CD4-positive, alpha-beta T cell (primary cell): ENCODE data around the gene TEX9. TPM values are rescaled to one million over a fixed set of nuclear protein-coding genes. Genes with fewer than 3 reads are reported as not detected.
"Not testable (repeated sequence)": the region's sequence is repeated elsewhere in the genome, so short reads cannot be mapped to it uniquely, and the experiment has no call there.

Source experiments
- ATAC-seq: fragments of 200-7000 bp; cut with Tn5 transposase; one replicate; pipeline ENCODE4 v1.10.0; 2022; ENCODE audit warnings: mild to moderate bottlenecking; ENCODE audit not compliant: poor library complexity
- CTCF ChIA-PET: fragments of 350-600 bp; sonication (Branson Sonifier 250); formaldehyde crosslinking; loops from one replicate; lab custom pipeline; 2021; ENCODE audit warnings: antibody characterized with exemption, inconsistent platforms; lab: Charles Lee
- POLR2A ChIA-PET: fragments of 350-600 bp; sonication (Branson Sonifier 250); formaldehyde crosslinking; loops from one replicate; lab custom pipeline; 2021; ENCODE audit warnings: antibody characterized with exemption, inconsistent platforms; lab: Charles Lee
- DNase-seq, 14 experiments: peaks; one replicate each; pipeline ENCODE4 v3.0.0-alpha.2; 2013 to 2020; ENCODE audit warnings: mixed read lengths in 2 of 14
- H3K27ac ChIP-seq, 2 donors: one replicate each; pipeline versions ENCODE4 v1.5.1 to v1.7.0; 2013; ENCODE audit warnings: low read length in 2 of 2, low read depth in 1 of 2, mild to moderate bottlenecking in 1 of 2
- H3K27me3 ChIP-seq, 2 experiments: 1 replicate in 1 of 2; 2 replicates in 1 of 2; pipeline versions ENCODE4 v1.6.1 to v1.7.0; 2013; ENCODE audit warnings: low read length in 2 of 2, control low read depth in 1 of 2, mild to moderate bottlenecking in 1 of 2, moderate library complexity in 1 of 2; ENCODE audit not compliant: insufficient read depth in 2 of 2, control insufficient read depth in 1 of 2
- H3K36me3 ChIP-seq: one replicate; pipeline ENCODE4 v1.6.1; 2013; ENCODE audit warnings: low read length, control low read depth; ENCODE audit not compliant: insufficient read depth
- H3K4me1 ChIP-seq: one replicate; pipeline ENCODE4 v1.6.1; 2013; ENCODE audit warnings: low read length, control low read depth; ENCODE audit not compliant: insufficient read depth
- H3K4me3 ChIP-seq: one replicate; pipeline ENCODE4 v1.5.1; 2013; ENCODE audit warnings: mild to moderate bottlenecking, low read length, moderate library complexity
- H3K9me3 ChIP-seq, 2 experiments: 1 replicate in 1 of 2; 2 replicates in 1 of 2; pipeline versions ENCODE4 v1.6.1 to v1.7.0; 2013; ENCODE audit warnings: low read length in 2 of 2, mild to moderate bottlenecking in 2 of 2, control low read depth in 1 of 2, moderate library complexity in 1 of 2; ENCODE audit not compliant: control insufficient read depth in 1 of 2, insufficient read depth in 1 of 2
- H3K27ac Mint-ChIP-seq: one replicate; pipeline ENCODE4 v1.8.0; 2020; ENCODE audit warnings: mixed read lengths
- H3K27me3 Mint-ChIP-seq: one replicate; pipeline ENCODE4 v1.8.0; 2021; ENCODE audit warnings: mixed read lengths
- H3K36me3 Mint-ChIP-seq: one replicate; pipeline ENCODE4 v1.8.0; 2021; ENCODE audit warnings: low read depth, mixed read lengths
- H3K4me1 Mint-ChIP-seq: one replicate; pipeline ENCODE4 v1.8.0; 2021; ENCODE audit warnings: low read depth, mixed read lengths
- H3K4me3 Mint-ChIP-seq: one replicate; pipeline ENCODE4 v1.8.0; 2020; ENCODE audit warnings: mild to moderate bottlenecking, mixed read lengths
- H3K9me3 Mint-ChIP-seq: one replicate; pipeline ENCODE4 v1.8.0; 2020; ENCODE audit warnings: mixed read lengths
- intact Hi-C, 2 experiments: fragments of 100-400 bp; cut with DNase I in 1 of 2; cut with micrococcal nuclease in 1 of 2; formaldehyde crosslinking; loops; one replicate each; pipeline versions ENCODE4 v1.15.1 to v1.9.0; 2023 to 2025; cut with DNase I, micrococcal nuclease
- total RNA-seq, 174 experiments: library from RNA in 2 of 174; stranded (reverse) in 2 of 174; gene quantifications; one replicate each; pipeline ENCODE4 v1.2.3 and lab custom pipeline; 2021 to 2026
- TF ChIP-seq, protein P1 (sequence below): fragments of 200-600 bp; IDR thresholded peaks from one replicate; pipeline ENCODE4 v1.8.0; 2022; ENCODE audit warnings: antibody characterized with exemption, mild to moderate bottlenecking

The TEX9 gene
- total RNA-seq, 2 experiments from 2014 or later: 1.3 to 1.6 TPM

- H3K36me3 Mint-ChIP-seq: no peaks in the 10 kb centered on the region
- CTCF ChIA-PET: no interaction called here
These were observed 45.5 kb downstream of the TEX9 start for GRCh38 chr15:56410721-56411120.

DNA sequence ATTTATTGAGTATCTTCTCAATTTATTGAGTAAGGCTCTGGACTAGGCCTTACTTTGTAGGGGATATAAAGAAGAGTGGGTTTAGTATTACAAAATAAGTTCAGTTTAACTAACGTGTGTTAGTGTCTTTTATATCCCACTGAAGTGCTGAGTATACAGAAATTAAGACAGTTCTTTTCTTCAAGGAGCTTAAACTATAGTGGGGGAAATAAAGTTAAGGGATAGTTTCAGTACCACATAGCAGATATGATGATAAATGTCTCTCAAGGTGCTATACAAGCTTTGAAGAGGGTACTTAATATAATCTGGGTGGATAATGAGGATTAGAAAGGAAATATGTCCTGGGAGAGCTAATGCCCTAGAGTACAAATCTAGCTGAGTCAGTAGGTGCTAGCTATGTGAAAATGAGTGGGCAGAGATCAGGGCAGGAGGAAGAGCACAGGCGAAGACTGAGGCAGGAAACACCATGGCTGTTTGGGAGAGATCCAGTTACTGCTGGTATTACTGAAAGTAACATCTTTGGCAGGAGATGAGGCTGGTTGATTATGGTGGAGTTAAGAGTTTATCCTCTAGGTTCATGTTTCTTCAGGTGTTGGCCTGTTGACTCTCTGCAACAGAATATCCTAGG is 46.0 kb downstream of the TEX9 start:
- POLR2A ChIA-PET: no interaction called here
- CTCF ChIA-PET: no interaction called here
- intact Hi-C loops: no loop called here
- no peaks in the 10 kb centered on the region for H3K27me3 Mint-ChIP-seq
- Histone ChIP-seq H3K4me1 (no peaks in the 10 kb centered on the region), H3K27ac (no peak overlapping the region), H3K9me3 (no peaks in the 10 kb centered on the region), H3K36me3 (no peaks in the 10 kb centered on the region), H3K4me3 (no peak overlapping the region), H3K27me3 (no peaks in the 10 kb centered on the region)
- DNase-seq: no peak
- H3K4me3 Mint-ChIP-seq: no peak overlapping the region
- no peaks in the 10 kb centered on the region for H3K36me3 Mint-ChIP-seq
- TF ChIP-seq, protein P1, sequence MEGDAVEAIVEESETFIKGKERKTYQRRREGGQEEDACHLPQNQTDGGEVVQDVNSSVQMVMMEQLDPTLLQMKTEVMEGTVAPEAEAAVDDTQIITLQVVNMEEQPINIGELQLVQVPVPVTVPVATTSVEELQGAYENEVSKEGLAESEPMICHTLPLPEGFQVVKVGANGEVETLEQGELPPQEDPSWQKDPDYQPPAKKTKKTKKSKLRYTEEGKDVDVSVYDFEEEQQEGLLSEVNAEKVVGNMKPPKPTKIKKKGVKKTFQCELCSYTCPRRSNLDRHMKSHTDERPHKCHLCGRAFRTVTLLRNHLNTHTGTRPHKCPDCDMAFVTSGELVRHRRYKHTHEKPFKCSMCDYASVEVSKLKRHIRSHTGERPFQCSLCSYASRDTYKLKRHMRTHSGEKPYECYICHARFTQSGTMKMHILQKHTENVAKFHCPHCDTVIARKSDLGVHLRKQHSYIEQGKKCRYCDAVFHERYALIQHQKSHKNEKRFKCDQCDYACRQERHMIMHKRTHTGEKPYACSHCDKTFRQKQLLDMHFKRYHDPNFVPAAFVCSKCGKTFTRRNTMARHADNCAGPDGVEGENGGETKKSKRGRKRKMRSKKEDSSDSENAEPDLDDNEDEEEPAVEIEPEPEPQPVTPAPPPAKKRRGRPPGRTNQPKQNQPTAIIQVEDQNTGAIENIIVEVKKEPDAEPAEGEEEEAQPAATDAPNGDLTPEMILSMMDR: no peak
- no peak for ATAC-seq
- H3K4me1 Mint-ChIP-seq: no peaks in the 10 kb centered on the region
- H3K27ac Mint-ChIP-seq: no peak overlapping the region
- H3K9me3 Mint-ChIP-seq: no peaks in the 10 kb centered on the region

More at GRCh38 chr15:56410721-56411120, 45.5 kb downstream of the TEX9 start:
- Histone ChIP-seq H3K27me3 (no peaks in the 10 kb centered on the region), H3K36me3 (no peaks in the 10 kb centered on the region), H3K4me1 (no peaks in the 10 kb centered on the region), H3K27ac (no peak overlapping the region), H3K4me3 (no peak overlapping the region), H3K9me3 (no peaks in the 10 kb centered on the region)
- Mint-ChIP-seq H3K27me3 (no peaks in the 10 kb centered on the region), H3K9me3 (no peaks in the 10 kb centered on the region), H3K4me3 (no peak overlapping the region), H3K27ac (no peak overlapping the region), H3K4me1 (no peaks in the 10 kb centered on the region)
- TF ChIP-seq, protein P1: no peak
- POLR2A ChIA-PET: no interaction called here
- no peak for DNase-seq
- intact Hi-C loops: no loop called here
- ATAC-seq: no peak

GRCh38 chr15:56413114-56413733 is 48.0 kb downstream of the TEX9 start:
- CTCF ChIA-PET, H3K4me1 Mint-ChIP-seq, H3K27me3 ChIP-seq, H3K4me3 ChIP-seq, intact Hi-C loops, H3K27ac ChIP-seq, H3K4me1 ChIP-seq, H3K27ac Mint-ChIP-seq, H3K27me3 Mint-ChIP-seq, H3K9me3 Mint-ChIP-seq, ATAC-seq, POLR2A ChIA-PET, DNase-seq, H3K36me3 ChIP-seq, H3K4me3 Mint-ChIP-seq, H3K9me3 ChIP-seq, H3K36me3 Mint-ChIP-seq: not testable (repeated sequence)
